Liver (tissue), 9 donors: ENCODE results near the gene CTBP1. TPM values are rescaled to one million over a fixed set of nuclear protein-coding genes. Genes with fewer than 3 reads are reported as not detected.

Source experiments
- DNase-seq: peaks from one replicate; pipeline ENCODE4 v3.0.0-alpha.2; 2017; ENCODE audit warnings: low spot score
- H3K27ac ChIP-seq, 2 donors: one replicate each; pipeline ENCODE4 v1.7.0; 2013; ENCODE audit warnings: inconsistent platforms in 2 of 2, low read length in 2 of 2, control low read depth in 1 of 2, low read depth in 1 of 2, mild to moderate bottlenecking in 1 of 2
- H3K27me3 ChIP-seq, 4 donors: one replicate each; pipeline versions ENCODE4 v1.6.1 to v1.7.0; 2013; ENCODE audit warnings: low read length in 3 of 4, inconsistent platforms in 1 of 4, mild to moderate bottlenecking in 1 of 4, moderate library complexity in 1 of 4; ENCODE audit not compliant: control insufficient read depth in 4 of 4, insufficient read depth in 4 of 4
- H3K36me3 ChIP-seq, 4 donors: one replicate each; pipeline versions ENCODE4 v1.6.1 to v1.7.0; 2013; ENCODE audit warnings: low read length in 3 of 4, mild to moderate bottlenecking in 3 of 4, low read depth in 1 of 4, moderate library complexity in 1 of 4; ENCODE audit not compliant: control insufficient read depth in 4 of 4, insufficient read depth in 3 of 4
- H3K4me1 ChIP-seq, 4 donors: one replicate each; pipeline versions ENCODE4 v1.6.1 to v1.7.0; 2013; ENCODE audit warnings: low read length in 3 of 4, mild to moderate bottlenecking in 3 of 4, moderate library complexity in 1 of 4; ENCODE audit not compliant: control insufficient read depth in 4 of 4, insufficient read depth in 4 of 4
- H3K4me3 ChIP-seq, 3 donors: one replicate each; pipeline versions ENCODE4 v1.6.1 to v1.7.0; 2013; ENCODE audit warnings: low read length in 3 of 3, control low read depth in 1 of 3, low read depth in 1 of 3, mild to moderate bottlenecking in 1 of 3
- H3K9ac ChIP-seq, 2 donors: one replicate each; pipeline ENCODE4 v1.7.0; 2013; ENCODE audit warnings: low read length in 2 of 2, mild to moderate bottlenecking in 2 of 2, moderate library complexity in 2 of 2, control low read depth in 1 of 2, low read depth in 1 of 2
- H3K9me3 ChIP-seq, 4 donors: one replicate each; pipeline versions ENCODE4 v1.6.1 to v1.7.0; 2013; ENCODE audit warnings: low read length in 3 of 4; ENCODE audit not compliant: control insufficient read depth in 4 of 4
- ATF3 ChIP-seq: IDR thresholded peaks from 2 replicates; pipeline ENCODE4 v1.6.1; 2016; ENCODE audit warnings: antibody characterized with exemption
- CTCF ChIP-seq: fragments of 150-350 bp; IDR thresholded peaks from 2 replicates; pipeline ENCODE4 v1.5.1; 2017; ENCODE audit warnings: improper control_type of control experiment, low read depth, low read length; ENCODE audit not compliant: missing input control
- EGR1 ChIP-seq, 2 donors: IDR thresholded peaks; 2 replicates each; pipeline ENCODE4 v1.6.1; 2016 to 2018; ENCODE audit warnings: antibody characterized with exemption in 2 of 2, low read depth in 2 of 2
- FOXA1 ChIP-seq: IDR thresholded peaks from 2 replicates; pipeline ENCODE4 v1.6.1; 2016; ENCODE audit warnings: antibody characterized with exemption
- FOXA2 ChIP-seq: IDR thresholded peaks from 2 replicates; pipeline ENCODE4 v1.6.1; 2016; ENCODE audit warnings: antibody characterized with exemption
- GABPA ChIP-seq, 2 donors: IDR thresholded peaks in 1 of 2; conservative IDR thresholded peaks in 1 of 2; 2 replicates each; pipeline ENCODE4 v1.6.1; 2016; ENCODE audit warnings: antibody characterized with exemption in 2 of 2, mild to moderate bottlenecking in 1 of 2, moderate library complexity in 1 of 2
- HNF4A ChIP-seq, 2 donors: conservative IDR thresholded peaks; 2 replicates each; pipeline ENCODE4 v1.6.1; 2016; ENCODE audit warnings: antibody characterized with exemption in 2 of 2, mild to moderate bottlenecking in 2 of 2
- HNF4G ChIP-seq: IDR thresholded peaks from 2 replicates; pipeline ENCODE4 v1.6.1; 2016; ENCODE audit warnings: antibody characterized with exemption
- JUND ChIP-seq, 2 donors: IDR thresholded peaks; 2 replicates each; pipeline ENCODE4 v1.6.1; 2016; ENCODE audit warnings: antibody characterized with exemption in 2 of 2
- MAX ChIP-seq: IDR thresholded peaks from 2 replicates; pipeline ENCODE4 v1.6.1; 2016; ENCODE audit warnings: antibody characterized with exemption
- NR2F2 ChIP-seq: IDR thresholded peaks from 2 replicates; pipeline ENCODE4 v1.6.1; 2016; ENCODE audit warnings: antibody characterized with exemption
- RAD21 ChIP-seq, 2 donors: IDR thresholded peaks; 2 replicates each; pipeline ENCODE4 v1.6.1; 2016; ENCODE audit warnings: antibody characterized with exemption in 2 of 2, mild to moderate bottlenecking in 2 of 2
- REST ChIP-seq: IDR thresholded peaks from 2 replicates; pipeline ENCODE4 v1.6.1; 2016; ENCODE audit warnings: antibody characterized with exemption, mild to moderate bottlenecking
- RXRA ChIP-seq, 2 donors: IDR thresholded peaks; 2 replicates each; pipeline ENCODE4 v1.6.1; 2017 to 2018; ENCODE audit warnings: antibody characterized with exemption in 2 of 2, mild to moderate bottlenecking in 1 of 2
- SP1 ChIP-seq: IDR thresholded peaks from 2 replicates; pipeline ENCODE4 v1.6.1; 2018; ENCODE audit warnings: antibody characterized with exemption, mild to moderate bottlenecking
- TAF1 ChIP-seq: conservative IDR thresholded peaks from 2 replicates; pipeline ENCODE4 v1.6.1; 2016; ENCODE audit warnings: antibody characterized with exemption, mild to moderate bottlenecking
- YY1 ChIP-seq: IDR thresholded peaks from 2 replicates; pipeline ENCODE4 v1.6.1; 2016; ENCODE audit warnings: antibody characterized with exemption, mild to moderate bottlenecking
- ZBTB33 ChIP-seq: IDR thresholded peaks from 2 replicates; pipeline ENCODE4 v1.6.1; 2016; ENCODE audit warnings: antibody characterized with exemption
- WGBS: extraction: QIAGEN DNeasy Blood & Tissue Kit; methylation state at CpG from one replicate; pipeline ENCODE4 v1.1.7; 2013; 5-methylcytosine and 5-hydroxymethylcytosine counted together
- polyA plus RNA-seq, 2 donors: library from polyadenylated mRNA; stranded (reverse) in 1 of 2; unstranded in 1 of 2; fragments of 200-250 nt in 1 of 2; fragments of >200 nt in 1 of 2; fragmentation: Nextera tagmentation in 1 of 2; extraction: Ambion mirVana in 1 of 2; gene quantifications; one replicate each; pipeline versions ENCODE4 v1.2.1 to v1.2.3, GENCODE V29; 2013 to 2015
- total RNA-seq, 2 donors: library from RNA; depleted of rRNA; stranded (reverse); fragments of >200 nt; gene quantifications; one replicate each; pipeline ENCODE4 v1.2.3, GENCODE V29; 2014
- donor health status: healthy.
- donor health status: healthy.
- donor health status: healthy.
- donor health status: healthy.
- donor health status: healthy.

Gene CTBP1
- total and polyA plus RNA-seq, 4 donors, result 27.5 to 156 (median 79.5) TPM

GRCh38 chr4:1265351-1265750, 16.4 kb upstream of the CTBP1 start:
- TF ChIP-seq TAF1 (no peak), ZBTB33 (no peak), EGR1 (IDR thresholded peaks at IDR 0.05; ENCODE audit: low read depth in 2 of 2) (no peak), FOXA1 (no peak)
- Histone ChIP-seq H3K27me3 (no peaks in the 10 kb centered on the region), H3K9ac (no peak overlapping the region), H3K4me3 (no peak overlapping the region), H3K36me3 (no peaks in the 10 kb centered on the region), H3K9me3 (no peaks in the 10 kb centered on the region), H3K27ac (no peak overlapping the region), H3K4me1 (no peaks in the 10 kb centered on the region)
- DNase-seq, result no peak
- WGBS, result 97% methylated on average over 11 of the region's 11 CpGs

GRCh38 chr4:1264942-1265341, 16.0 kb upstream of the CTBP1 start:
- Histone ChIP-seq H3K27me3 (no peaks in the 10 kb centered on the region), H3K27ac (no peak overlapping the region), H3K9ac (no peak overlapping the region), H3K4me1 (no peaks in the 10 kb centered on the region), H3K9me3 (no peaks in the 10 kb centered on the region), H3K36me3 (no peaks in the 10 kb centered on the region), H3K4me3 (no peak overlapping the region)
- 98% methylated on average over 3 of the region's 3 CpGs for WGBS
- TF ChIP-seq FOXA1 (no peak), HNF4G (no peak), YY1 (no peak), SP1 (no peak), RXRA (IDR thresholded peaks at IDR 0.05) (no peak), ZBTB33 (no peak), MAX (no peak), JUND (IDR thresholded peaks at IDR 0.05) (no peak), ATF3 (no peak), HNF4A (conservative IDR thresholded peaks at IDR 0.05) (no peak), CTCF (no peak), RAD21 (IDR thresholded peaks at IDR 0.05) (no peak), NR2F2 (no peak), GABPA (IDR thresholded peaks at IDR 0.05 in 1 of 2, conservative IDR thresholded peaks at IDR 0.05 in 1 of 2) (no peak), TAF1 (no peak), REST (no peak), FOXA2 (no peak)
- no peak for DNase-seq
